GM19240 (cell line): ENCODE data around the gene MYCN.
"Not testable (repeated sequence)": the region's sequence is repeated elsewhere in the genome, so short reads cannot be mapped to it uniquely, and the experiment has no call there.

Experiments used
- DNase-seq: peaks from one replicate; pipeline ENCODE4 v3.0.0; 2011; ENCODE audit warnings: low spot score; ENCODE audit not compliant: insufficient read length

MYCN gene

DNA sequence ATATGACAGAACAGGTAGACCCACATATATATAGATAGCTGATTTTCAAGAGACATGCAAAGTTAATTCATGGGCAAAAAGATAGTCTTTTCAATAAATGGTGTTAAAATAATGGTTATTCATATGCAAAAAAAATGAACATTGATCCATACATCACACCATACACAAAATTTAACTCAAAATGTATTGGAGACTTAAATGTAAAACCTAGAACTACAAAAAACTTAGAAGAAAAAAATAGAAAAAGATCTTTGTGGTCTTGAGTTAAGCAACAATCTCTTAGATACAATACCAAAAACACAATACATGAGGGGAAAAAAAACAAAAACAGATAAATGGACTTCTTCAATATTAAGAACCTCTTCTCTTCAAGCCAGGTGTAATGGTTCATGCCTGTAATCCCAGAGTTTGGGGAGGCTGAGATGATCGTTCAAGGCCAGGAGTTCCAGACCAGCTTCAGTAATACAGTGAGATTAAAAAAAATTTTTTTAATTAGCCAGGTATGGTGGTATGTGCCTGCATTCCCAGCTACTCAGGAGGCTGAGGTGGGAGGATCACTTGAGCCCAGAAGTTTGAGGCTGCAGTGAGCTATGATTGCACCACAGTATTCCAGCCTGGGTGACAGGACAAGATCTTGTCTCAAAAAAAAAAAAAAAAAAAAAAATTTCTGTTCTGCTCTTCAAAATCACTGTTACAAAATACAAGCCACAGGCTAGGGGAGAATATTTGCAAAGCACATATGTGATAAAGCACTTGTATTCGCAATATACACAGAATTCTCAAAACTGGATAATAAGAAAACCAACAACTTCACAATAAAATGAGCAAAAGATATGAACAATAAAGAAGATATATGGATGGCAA is 32.7 kb upstream of the MYCN start:
- no peak for DNase-seq

- DNase-seq = no peak
These were observed 32.0 kb upstream of the MYCN start for GRCh38 chr2:15908371-15908770.

DNA sequence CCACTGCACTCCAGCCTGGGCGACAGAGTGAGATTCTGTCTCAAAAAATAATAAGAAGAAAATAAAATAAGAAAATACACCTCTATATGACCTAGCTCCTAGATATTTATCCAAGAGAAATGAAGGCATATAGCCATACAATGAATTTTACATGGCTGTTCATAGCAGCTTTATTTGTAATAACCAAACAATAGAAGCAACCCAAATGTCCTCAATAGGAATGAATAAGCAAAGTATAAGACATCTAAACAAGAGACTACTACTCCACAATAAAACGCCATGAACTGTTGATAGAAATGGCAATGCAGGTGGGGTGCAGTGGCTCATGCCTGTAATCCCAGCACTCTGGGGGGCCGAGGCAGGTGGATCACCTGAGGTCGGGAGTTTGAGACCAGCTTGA is 31.2 kb upstream of the MYCN start:
- no peak for DNase-seq

- DNase-seq = no peak
These were observed 30.6 kb upstream of the MYCN start for GRCh38 chr2:15909736-15910135.

DNA sequence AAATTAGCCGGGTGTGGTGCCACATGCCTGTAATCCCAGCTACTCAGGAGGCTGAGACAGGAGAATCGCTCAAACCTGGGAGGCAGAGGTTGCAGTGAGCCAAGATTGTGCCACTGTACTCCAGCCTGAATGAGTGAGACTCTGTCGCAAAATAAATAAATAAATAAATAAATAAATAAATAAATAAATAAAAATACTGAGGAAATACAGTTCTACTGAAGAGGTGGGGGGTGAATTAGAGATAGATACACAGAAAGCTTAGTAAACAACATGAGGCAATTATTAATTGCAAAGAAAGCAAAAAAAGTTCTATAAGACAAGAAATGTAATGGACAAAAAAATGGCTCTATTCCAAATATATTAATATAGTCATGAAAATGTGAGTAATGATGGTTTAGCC is 29.1 kb upstream of the MYCN start:
- DNase-seq = not testable (repeated sequence)

- no peak for DNase-seq
These were observed 28.7 kb upstream of the MYCN start for GRCh38 chr2:15911686-15912085.

DNA sequence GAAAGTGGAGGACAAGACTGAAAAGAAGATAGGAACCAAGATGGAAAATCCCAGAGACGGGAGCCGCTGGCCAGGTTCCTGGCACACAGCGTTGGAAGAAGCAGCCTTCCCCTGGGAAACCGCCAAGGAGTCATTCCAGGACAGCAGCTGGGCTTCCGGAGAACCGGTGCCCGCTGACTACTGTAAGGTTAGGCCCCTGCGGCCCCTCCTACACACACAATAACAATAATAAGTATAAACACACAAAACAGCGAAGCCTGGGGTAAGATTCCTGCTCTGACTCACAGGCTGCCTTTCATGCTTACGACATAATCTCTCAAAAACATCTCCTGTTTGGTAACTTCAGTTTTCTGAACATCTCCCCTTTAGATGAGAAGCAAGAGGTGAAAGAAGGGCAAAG is 28.1 kb upstream of the MYCN start:
- DNase-seq = no peak

DNA sequence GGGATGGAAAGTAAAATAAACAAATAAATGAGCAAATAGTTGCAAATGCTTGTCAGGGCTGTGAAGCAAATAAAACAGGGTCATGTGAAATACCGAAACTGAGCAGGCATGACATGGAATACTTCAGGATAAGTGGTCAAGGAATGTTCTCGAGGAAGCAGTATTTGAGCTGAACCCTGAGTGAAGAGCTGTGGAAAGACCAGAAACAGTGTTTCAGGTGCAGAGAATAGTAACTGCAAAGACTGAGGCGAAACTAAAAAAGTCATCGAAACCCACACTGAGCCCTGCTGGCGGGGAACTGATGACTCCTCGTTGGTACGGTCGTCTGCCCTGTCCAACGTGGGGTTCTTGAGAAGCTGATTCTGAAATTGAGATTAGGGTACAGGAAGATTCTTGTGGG is 27.2 kb upstream of the MYCN start:
- DNase-seq = no peak

- DNase-seq = no peak
These were observed 25.6 kb upstream of the MYCN start for GRCh38 chr2:15914596-15915385.

- not testable (repeated sequence) for DNase-seq
These were observed 24.8 kb upstream of the MYCN start for GRCh38 chr2:15915546-15915945.

GRCh38 chr2:15916336-15916735 is 24.0 kb upstream of the MYCN start:
- DNase-seq = no peak

- DNase-seq = no peak
These were observed 21.5 kb upstream of the MYCN start for GRCh38 chr2:15918761-15919356.

GRCh38 chr2:15919716-15920434 is 20.5 kb upstream of the MYCN start:
- no peak for DNase-seq

GRCh38 chr2:15920696-15921095 is 19.7 kb upstream of the MYCN start:
- no peak for DNase-seq

GRCh38 chr2:15923597-15923996 is 16.8 kb upstream of the MYCN start:
- DNase-seq = no peak

DNA sequence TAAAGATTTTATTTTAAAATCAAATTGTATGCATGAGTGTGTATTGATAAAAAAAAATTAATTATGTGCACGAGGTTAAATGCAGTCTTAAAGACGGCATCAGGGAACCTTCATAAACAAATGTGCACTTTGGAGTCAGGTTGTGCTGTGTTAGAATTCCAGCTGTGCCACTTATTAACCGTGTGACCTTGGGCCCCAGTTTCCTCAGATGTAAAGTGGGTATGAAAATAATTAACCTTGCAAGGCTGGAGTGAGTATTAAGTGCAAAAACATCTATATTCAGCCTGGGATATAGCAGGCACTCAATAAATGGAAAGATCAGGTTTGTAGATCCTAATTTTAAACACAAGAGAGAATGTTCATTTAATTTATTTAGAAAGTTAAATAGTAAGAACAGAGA is 14.5 kb upstream of the MYCN start:
- DNase-seq = no peak

GRCh38 chr2:15926252-15926651 is 14.1 kb upstream of the MYCN start:
- no peak for DNase-seq

- no peak for DNase-seq
These were observed 12.7 kb upstream of the MYCN start for GRCh38 chr2:15927551-15928218.

DNA sequence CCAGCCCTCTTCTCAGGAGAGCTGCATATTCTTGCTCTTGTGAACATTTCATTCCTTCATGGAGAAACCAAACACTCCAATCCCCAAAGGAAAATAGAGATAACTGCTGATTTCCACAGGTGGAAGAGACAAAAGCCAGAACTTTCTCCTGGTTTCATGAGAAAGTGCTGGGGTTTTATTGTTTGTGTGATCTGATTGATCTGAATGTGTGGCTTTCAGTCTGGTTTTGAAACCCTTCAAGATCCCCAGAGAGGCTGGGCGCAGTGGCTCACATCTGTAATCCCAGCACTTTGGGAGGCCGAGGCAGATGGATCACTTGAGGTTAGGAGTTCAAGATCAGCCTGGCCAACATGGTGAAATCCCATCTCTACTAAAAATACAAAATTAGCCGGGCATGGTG is 11.3 kb upstream of the MYCN start:
- DNase-seq = not testable (repeated sequence)

- DNase-seq = no peak
These were observed 10.5 kb upstream of the MYCN start for GRCh38 chr2:15929861-15930260.
